GM21825 (cell line): Measurements from ENCODE around the gene FRMD8.

Source experiments
- ATAC-seq: cut with Tn5 transposase; IDR thresholded peaks from one replicate; pipeline ENCODE4 v1.9.1; 2021; ENCODE audit warnings: mild to moderate bottlenecking, moderate library complexity; ENCODE audit not compliant: unreplicated experiment

FRMD8 gene

DNA sequence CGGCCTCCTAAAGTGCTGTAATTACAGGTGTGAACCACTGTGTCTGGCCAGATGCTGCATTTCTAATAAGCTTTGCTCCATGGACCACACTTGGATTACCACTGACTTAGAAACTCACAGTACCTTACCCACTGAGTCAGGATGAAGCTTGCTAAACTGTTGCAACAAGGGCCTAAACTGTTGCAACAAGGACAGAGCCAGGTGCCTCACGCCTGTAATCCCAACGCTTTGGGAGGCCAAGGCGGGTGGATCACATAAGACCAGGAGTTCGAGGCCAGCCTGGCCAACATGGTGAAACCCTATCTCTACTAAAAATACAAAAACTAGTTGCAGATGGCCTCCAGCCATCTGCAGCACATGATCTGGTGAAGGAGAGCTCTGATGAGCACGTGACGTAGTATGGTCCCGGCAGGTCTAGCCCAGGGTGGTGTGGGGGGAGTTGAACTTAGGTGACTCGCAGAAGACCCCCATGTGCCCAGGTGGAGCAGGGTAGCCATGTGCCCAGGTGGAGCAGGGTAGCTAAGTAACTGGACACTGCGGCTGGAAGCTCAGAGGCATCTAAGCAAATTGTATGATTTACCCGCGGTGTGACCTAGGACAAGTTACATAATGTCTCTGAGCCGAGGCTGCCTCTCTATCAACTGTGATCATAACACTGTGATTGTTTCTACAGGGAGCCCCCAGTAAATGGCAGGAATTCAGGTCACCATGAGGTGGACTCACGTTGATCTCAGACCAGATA lies 12.4 kb upstream of the FRMD8 start:
- no peak for ATAC-seq

DNA sequence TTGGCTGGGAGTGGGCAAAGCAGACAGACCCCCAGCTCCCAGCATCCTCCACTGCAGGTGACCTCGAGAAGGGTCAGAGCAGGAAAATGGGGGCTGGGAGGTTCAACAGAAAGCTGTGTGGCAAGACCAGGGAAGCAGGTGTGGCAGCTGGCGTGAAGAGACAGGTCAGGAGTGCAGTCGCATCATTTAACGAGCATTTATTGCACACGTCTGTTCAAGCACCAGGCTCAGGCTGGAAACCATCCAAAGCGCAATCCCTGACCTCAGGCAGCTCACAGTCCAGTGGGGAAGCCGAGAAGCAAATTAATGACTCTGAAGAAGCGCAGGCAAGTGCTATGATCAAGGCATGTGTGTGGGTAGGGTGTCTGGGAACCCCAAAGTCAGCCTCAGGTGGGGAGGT lies 11.4 kb upstream of the FRMD8 start:
- no peak for ATAC-seq

DNA sequence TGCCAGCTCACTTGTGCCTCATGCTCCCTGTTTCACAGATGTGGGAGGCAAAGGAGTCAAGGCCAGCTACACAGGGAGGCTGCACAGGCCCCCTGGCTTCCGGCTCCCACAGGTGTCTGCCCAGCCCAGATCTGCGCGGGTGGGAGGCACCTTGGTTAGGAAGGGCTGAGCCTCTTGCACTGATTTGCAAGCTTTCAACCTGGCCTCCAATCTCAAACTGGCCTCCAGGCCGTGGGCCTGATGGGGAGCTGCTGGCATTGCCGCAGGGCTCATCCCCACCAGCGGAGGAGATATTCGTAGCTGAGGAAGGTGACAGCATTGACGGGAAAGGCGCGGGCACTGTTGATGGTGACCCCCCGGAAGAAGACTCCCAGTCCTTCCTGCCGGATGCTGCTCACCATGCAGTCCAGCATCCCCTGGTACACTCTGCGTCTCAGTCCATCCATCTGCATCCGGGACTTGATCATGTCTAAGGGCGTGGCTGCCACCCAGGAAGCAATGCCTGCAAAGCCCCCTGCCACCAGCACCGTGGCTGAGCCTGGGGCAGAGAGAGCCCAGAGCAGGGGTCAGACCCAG lies 10.2 kb upstream of the FRMD8 start:
- ATAC-seq, result no peak

DNA sequence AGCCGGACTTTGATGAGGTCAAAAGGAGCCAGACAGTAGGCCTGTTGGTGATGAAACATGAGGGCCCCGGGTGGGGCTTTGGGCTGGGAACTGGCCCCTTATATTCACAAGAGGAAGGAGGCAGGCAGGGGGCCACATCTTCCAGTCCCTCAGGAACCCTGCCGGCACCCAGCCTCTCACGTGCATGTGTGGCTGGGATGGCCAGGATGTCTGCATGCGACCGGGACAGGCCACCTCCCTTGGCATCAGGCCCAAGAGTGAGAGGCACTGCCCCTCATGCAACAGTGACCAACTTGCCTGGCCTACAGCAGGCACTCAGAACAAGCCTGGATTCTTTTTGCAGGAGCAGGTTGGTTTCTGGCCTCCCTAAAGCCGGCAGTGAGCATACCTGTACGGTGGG lies 9.4 kb upstream of the FRMD8 start:
- ATAC-seq, result no peak

DNA sequence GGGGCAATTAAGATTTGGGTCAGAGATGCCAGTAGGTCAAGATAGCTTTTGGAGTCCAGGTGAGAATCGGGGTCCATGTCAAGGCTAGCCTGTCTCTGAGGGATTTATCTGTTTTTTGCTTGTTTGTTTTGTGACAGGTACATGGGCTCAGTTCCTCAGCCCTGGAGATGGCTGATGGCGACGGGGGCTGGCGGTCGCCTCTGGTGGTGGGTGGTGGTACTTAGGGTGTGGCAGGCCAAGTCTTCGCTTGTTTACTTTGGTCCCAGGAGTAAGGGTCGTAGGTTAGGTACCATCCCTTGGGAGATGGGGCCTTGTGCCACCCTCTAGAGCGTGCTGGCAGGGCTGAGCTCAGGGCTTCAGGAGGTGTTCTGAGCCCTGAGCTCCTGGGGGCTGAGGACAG lies 8.7 kb upstream of the FRMD8 start:
- ATAC-seq, result no peak

DNA sequence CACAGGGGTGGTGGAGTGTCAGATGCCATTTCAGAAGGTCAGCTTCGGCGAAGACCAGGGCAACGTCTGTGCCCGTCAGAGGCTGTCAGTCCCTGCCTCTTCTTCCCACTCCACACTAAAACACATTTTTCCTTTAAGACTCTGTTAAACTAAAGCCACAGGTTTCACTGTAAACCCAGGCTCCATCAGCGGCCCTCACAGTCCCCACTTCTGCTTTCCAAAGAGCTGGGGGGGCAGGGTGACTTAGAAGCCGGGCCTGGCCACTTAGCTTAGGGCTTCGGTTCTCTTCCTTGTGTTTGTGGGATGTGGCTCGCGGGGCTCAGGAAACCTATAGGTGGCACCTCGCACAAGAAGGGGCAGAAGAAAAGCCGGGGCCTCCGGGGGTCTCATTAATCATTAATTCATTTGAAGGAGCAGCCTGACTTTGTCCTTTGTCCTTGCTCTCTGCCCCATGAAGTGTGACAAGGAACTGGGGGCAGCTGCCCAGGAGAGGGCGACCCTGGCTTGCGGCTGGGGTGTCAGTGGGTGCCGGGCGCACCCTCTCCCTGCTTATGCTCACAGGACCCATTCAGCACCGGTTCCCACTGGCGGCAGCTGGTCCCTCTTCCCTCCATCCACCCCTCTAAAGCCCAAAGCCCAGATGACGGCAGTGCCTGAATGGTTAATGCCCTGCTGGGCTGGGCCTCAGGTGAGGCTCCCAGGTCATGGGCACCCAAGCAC lies 8.1 kb upstream of the FRMD8 start:
- no peak for ATAC-seq

DNA sequence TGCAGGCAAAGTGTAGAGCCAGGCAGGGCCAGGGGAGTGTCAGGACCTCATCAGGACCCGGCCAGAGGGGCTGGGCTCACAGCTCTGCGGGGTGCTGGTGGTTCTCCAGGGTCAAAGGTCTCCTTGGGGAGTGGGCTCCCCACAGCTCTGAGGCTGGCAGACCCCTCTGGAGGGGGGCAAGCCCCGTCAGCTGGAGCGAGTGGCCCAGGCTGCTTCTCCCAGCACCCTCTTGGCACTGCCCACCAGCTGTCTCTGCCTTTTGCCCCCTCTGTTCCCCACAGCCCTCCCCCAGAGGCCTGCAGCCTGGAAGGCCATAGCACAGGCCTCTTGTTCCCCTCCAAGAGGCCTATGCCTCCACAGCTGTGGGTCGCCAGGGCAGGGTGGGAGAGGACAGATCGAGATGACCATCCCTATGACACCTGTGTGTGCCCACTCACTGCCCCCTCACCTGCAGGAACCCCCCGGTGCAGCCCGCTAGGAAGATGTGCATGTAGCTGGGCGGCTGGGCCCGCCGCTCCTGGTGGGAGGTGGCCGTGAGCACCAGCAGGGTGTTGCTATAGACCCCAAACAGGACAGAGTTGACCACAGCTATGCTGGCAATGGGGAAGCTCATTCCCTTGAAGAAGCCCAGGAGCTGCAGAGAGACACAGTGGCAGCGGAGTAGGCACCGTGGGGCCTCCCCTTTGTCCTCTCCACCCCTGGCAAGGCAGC lies 7.4 kb upstream of the FRMD8 start:
- no peak for ATAC-seq

DNA sequence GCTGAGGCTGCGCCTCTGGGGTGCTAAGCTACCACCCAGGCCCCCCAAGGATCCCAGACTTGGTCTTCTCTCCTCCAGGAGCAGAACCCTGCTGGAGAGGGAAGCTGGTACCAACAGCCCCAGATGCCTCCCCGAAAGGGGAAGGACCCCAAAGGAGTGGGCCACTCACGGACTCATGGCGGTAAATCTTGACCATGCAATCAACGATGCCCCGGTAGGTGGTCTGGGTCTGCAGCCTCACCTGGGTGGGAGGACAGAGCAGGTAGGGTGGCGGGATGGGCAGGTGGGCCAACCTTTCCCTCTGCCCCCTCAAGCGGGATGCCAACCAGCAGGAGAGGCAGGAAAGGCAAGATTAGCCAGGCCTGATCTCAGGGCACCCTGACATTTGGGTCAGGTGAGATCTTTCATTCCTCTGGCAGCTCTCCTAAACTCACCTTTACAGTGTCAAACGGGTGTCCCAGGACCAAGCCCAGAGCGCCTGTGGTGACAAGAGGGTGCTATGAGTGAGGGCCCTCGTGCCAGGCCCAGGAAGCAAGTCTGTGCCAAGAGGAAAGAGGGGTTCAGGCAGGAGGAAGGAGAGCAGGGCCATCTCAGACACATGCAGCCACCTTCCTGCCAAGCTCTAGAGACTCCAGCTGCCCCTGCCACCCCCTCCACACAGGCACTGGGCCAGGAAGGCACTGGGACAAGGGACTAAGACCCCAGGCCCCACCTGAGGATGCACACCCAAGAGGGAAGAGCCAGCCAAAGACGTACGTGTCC lies 6.6 kb upstream of the FRMD8 start:
- ATAC-seq, result no peak

DNA sequence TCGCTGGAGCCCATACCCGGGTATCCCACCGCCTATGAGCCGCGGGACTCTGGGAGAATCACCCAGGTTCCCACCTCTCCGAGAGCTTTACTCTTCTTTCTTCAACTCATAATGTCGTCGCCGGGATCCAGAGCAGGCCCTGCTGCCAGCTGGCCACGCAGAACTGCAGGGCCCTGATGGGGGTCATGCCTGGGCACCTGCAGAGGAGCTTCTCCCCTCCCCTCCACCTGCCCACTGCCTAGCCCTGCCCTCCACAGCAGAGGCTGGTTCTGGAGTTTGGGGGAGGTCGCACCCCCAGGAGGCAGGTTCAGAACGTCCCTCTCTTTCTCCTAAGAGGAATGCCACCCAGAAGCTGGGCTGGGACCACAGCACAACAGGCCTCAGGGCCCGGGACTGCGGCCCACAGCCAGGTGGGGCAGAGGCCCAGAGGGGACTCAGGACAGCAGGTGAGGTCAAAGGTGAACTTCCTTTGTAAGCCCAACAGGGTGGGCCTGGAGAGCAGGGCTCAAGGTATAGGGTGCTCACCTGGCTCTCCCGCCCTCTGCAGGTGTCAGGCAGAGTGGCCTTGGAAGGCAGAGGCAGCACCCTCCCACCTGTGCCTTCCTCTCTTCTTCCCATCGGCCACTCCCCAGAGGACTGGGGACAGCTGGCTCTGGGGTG lies 5.8 kb upstream of the FRMD8 start:
- no peak for ATAC-seq

DNA sequence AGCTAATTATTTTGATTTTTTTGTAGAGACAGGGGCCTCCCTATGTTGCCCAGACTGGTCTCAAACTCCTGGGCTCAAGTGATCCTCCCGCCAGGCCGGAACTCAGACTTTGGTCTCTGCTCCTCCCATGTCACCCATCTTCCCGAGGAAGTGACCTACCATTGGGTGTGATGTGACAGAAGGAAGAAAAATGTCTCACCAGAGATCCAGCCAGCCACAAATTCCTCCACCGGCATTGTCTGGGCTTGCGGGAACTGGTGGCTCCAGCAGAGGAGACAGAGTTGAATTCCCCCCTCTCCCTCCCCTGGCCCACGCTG lies 4.8 kb upstream of the FRMD8 start:
- peak; percentile 4 for ATAC-seq

DNA sequence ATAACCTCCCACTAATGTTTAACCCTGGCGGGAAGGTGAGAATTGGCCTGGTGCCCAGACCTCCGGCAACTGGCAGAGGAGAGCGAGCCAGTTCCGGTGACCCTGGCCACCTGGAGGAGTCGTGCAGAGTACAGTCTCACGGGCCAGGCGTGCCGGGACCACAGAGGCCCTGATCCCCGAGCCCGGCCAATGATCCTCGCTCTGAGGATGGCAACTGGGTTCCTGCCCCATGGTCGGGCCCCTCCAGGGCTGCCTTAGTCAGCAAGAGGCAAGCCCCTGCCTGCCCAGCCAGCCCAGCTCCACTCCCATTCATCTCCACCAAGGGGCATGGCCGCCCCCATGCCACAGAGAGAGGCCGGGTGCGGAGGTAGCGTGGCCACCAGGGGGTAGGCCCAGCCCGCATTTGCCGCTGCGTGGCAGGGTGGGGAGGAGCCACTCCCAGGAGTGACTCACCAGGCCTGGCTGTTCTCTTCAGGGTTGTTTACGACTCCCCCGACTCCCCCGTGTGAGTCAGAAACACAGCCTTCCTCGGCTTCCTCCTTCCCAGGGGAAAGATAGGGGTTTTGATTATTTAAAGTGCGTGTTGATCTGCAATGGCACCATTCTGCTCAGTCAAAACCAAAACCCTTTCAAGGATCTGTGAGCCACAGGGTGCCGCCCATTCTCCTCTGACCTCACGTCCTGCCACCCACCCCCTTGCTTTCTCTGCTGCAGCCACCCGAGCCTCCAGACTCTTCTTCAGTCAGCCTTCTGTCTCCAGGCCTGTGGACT lies 4.2 kb upstream of the FRMD8 start, which contains the start of gene SLC25A45:
Gene SLC25A45 (minus strand): TSS at position 614 of the 771 bp plus-strand sequence. CDS start 695 bp downstream, outside the sequence.
- ATAC-seq, result peak; percentile 63

DNA sequence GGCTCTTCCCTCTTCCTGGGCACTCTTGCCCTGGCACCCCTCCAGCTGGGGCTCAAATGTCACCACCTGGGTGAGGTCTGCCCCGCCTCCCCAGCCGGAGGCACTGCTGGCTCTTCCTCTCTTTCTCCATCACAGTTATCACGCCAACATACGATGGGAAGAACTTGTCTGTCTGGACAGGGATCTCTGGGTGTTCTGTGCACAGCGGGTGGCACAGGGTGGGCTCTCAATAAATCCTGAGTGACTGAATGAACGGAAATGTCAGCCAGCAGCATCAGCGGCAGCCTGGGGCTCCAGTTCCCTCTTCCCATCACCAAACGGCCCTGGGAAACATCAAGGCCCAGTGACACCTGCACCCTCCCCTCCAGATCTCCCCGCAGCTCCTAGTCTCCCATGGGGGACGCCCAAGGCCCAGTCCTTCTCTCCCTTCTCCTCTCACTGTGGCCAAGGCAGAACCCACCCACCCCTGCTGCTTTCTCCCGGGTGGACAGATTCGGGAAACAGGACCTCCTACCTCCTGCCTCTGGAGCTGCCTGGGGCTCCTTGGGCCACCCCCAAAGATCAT lies 3.6 kb upstream of the FRMD8 start:
- no peak for ATAC-seq

DNA sequence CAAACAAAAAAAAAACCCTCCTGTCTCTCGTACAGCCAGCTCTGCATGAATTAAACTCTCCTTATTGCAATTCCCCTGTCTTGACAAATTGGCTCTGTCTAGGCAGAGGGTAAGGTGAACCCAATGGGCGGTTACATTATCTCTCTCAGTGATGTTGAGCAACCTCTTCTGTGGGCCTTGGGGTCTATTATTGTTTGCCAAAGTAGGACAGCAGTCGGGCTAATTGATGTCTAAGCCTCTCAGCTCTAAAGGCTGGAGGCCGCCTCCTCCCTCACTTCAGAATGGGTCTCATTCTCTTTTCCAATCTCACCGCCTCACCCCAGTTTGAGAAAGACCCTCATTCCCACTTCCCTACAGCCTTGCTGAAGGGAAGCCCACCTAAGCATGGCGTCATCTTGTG lies 2.7 kb upstream of the FRMD8 start:
- no peak for ATAC-seq

DNA sequence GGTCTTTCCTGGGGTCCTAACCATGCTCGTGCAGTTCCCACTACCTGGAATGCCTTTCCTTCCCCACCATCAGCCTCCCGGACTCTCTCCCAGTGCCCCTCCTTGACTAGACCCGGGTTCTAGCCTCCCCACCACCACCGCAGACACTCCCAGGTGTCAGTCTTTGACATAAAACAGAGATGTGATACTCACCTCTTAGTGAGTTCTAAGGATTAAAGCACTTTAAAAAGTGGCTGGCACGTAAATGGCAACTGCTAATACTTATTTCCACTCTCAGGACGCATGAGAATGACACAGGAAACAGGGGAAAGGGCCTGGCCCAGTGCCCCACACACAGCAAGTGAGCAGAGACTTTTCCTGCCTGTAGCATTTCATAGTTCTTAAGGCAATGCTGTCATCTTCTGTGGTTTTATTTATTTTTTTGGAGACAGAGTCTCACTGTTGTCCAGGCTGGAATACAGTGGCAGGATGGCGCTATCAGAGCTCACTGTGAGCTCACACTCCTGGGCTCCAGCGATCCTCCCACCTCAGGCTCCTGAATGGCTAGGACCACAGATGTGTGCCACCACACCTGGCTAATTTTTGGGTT lies 2.0 kb upstream of the FRMD8 start:
- ATAC-seq, result no peak

DNA sequence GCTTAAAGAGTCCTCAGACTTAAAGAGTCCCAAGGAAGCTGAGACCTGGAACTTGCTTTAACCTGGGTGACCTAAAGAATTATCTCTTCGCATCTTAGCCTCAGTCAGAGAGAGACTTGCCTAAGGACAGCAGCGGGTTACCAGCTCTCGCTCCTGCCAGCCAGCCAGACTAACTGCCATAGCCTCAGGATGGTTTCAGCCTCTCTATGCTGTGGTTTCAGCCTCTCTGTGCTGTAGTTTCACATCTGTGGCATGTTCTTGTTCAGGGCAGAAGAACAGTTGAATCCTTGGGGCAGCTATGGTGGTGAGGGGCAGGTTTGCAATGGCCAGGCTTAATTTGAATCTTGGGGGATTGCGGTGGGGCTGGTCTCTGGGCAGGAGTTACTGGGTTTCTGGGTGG lies 2.3 kb downstream of the FRMD8 start:
- ATAC-seq, result no peak

DNA sequence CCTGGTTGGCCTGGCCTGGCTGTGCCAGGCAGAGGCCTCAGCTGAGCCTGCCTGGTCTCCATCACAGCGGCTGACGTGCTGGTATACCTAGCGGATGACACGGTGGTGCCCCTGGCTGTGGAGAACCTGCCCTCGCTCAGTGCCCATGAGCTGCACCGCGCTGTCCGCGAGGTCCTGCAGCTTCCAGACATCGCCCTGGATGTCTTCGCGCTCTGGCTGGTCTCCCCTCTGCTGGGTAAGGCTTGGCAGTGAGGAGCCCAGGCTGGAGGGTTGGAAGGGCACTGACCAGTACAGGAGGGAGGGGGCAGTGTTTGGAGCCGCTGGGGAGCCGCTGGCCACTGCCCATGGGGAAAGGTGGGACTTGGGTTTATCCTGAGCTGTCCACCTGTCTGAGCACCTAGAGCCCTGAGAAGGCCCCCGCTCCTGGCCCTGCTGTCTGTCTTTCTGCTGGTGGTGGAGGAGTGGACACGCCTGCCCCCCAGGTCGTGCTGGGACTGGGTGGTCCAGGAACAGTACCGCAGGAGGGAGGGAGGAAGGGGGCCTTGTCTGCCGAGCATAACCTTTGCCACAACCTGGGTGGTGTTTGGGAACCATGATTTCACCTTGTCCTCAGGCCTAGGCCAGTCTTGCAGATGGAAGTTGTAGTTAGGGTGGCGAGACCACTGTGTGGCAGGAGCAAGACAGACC lies 3.0 kb downstream of the FRMD8 start:
- ATAC-seq, result no peak

DNA sequence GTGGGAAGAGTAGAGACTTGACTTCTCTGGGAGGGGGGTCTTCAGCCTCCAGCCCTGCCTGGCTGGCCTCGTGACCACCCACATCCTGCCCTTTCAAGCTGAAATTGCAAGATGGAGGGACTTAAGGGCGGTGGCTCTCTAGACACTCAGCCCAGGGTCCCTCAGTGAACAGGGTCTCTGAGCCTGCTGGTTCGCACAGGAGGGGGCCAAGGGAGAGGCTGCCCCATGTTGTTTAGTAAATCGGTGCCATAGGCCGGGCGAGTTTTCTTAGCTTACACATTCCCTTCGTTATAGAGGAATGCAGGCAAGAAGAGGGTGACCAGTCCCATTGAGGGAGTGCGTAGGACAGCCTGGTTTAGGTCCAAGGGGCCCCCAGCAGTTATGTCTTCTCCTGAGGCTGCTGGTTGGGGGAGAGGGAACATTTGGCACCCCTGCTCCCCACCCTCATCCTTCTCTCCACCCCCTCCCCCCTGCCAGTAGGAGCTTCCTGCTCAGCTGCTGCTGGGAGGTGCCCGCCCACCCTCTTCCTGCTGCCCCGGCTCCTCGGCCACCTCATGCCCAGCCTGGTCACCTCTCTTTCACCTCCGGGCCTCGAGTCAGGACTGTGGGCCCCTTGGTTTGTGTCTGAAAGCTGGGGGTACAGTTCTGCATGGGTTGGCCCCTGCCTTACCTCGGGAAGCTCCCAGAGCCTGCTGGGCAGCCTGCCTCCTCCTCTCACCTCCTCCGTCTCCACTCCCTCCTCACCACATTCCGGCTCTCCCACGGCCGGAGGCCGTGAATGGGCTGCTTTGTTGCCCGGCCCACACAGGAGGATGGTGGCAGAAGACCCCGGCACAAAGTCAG lies 3.9 kb downstream of the FRMD8 start:
- ATAC-seq, result no peak

DNA sequence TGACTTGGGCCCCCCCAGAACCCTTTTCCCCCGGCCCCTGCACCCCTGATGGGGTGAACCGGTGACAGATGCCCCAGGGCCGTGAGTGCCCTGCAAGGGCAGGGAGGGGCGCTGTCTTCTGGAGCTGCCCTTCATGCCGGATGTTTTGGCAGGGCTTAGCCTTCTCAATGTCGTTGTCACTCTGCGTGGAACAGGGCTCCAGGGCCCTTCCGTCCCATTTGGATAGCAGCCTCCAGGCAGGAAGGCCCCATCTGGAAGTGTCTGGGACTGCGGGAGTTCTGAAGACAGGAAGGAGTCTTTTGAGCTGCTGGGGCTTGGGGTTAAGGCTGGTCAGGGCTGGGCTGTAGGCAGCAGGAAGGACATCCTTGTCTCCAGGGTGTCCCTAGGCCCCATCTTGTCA lies 4.6 kb downstream of the FRMD8 start:
- ATAC-seq, result no peak
